GM21515 (cell line): ENCODE measurements around the gene FRMPD1.

Experiments
- ATAC-seq: cut with Tn5 transposase; IDR thresholded peaks from one replicate; pipeline ENCODE4 v1.9.1; 2021; ENCODE audit not compliant: unreplicated experiment

The FRMPD1 gene

GRCh38 chr9:37769995-37770394, 119.2 kb downstream of the FRMPD1 start:
- ATAC-seq, result no peak

GRCh38 chr9:37775216-37775919, 124.6 kb downstream of the FRMPD1 start:
- ATAC-seq, result no peak

GRCh38 chr9:37776328-37776727, 125.6 kb downstream of the FRMPD1 start:
- ATAC-seq, result no peak

GRCh38 chr9:37778534-37778933, 127.8 kb downstream of the FRMPD1 start:
- ATAC-seq, result no peak

GRCh38 chr9:37784291-37784615, 133.5 kb downstream of the FRMPD1 start:
- ATAC-seq, result no peak

GRCh38 chr9:37784616-37785483, 134.1 kb downstream of the FRMPD1 start, which contains the start of gene EXOSC3:
TSS of gene EXOSC3 (minus strand) at chr9:37785064. CDS start at chr9:37785044, 20 bp downstream.
- ATAC-seq, result peak; percentile 90

- ATAC-seq, result no peak
Observed at GRCh38 chr9:37787059-37787458, 136.3 kb downstream of the FRMPD1 start.

- ATAC-seq, result no peak
Observed at GRCh38 chr9:37788332-37788731, 137.6 kb downstream of the FRMPD1 start.

GRCh38 chr9:37790096-37790495, 139.3 kb downstream of the FRMPD1 start:
- no peak for ATAC-seq

- ATAC-seq, result no peak
Observed at GRCh38 chr9:37792122-37792521, 141.4 kb downstream of the FRMPD1 start.

- ATAC-seq, result no peak
Observed at GRCh38 chr9:37796232-37796631, 145.5 kb downstream of the FRMPD1 start.
